Karpas-422 (cell line): ENCODE results near the gene NRP2. TPM values are rescaled to one million over a fixed set of nuclear protein-coding genes. Genes with fewer than 3 reads are reported as not detected.

Experiments used
- DNase-seq: peaks from one replicate; pipeline ENCODE4 v3.0.0-alpha.2; 2015
- H2AFZ ChIP-seq: fragments of 200-600 bp; sonication (generic); 2 replicates; pipeline ENCODE4 v1.6.1; 2014; ENCODE audit warnings: antibody characterized with exemption, low read length, mixed read lengths
- H3K27ac ChIP-seq: fragments of 200-600 bp; sonication (generic); 2 replicates; pipeline ENCODE4 v1.5.1; 2014; ENCODE audit warnings: mild to moderate bottlenecking, low read length, moderate library complexity
- H3K27me3 ChIP-seq: fragments of 200-600 bp; sonication (generic); 2 replicates; pipeline ENCODE4 v1.6.1; 2014; ENCODE audit warnings: low read length, mixed read lengths
- H3K36me3 ChIP-seq: fragments of 200-600 bp; sonication (generic); 2 replicates; pipeline ENCODE4 v1.6.1; 2014; ENCODE audit warnings: low read length, mixed read lengths; ENCODE audit not compliant: insufficient read depth
- H3K4me1 ChIP-seq: fragments of 200-600 bp; sonication (generic); 2 replicates; pipeline ENCODE4 v1.6.1; 2014; ENCODE audit warnings: mild to moderate bottlenecking, low read length, mixed read lengths
- H3K4me2 ChIP-seq: fragments of 200-600 bp; sonication (generic); 2 replicates; pipeline ENCODE4 v1.6.1; 2014; ENCODE audit warnings: low read length, low read depth, mild to moderate bottlenecking; ENCODE audit not compliant: poor library complexity, severe bottlenecking
- H3K4me3 ChIP-seq: fragments of 200-600 bp; sonication (generic); 2 replicates; pipeline ENCODE4 v1.5.1; 2014; ENCODE audit warnings: mild to moderate bottlenecking, antibody characterized with exemption, low read length, mixed read lengths
- H3K79me2 ChIP-seq: fragments of 200-600 bp; sonication (generic); 2 replicates; pipeline ENCODE4 v1.6.1; 2014; ENCODE audit warnings: mild to moderate bottlenecking, low read length, mixed read lengths
- H3K9ac ChIP-seq: fragments of 200-600 bp; sonication (generic); 2 replicates; pipeline ENCODE4 v1.6.0; 2014; ENCODE audit warnings: low read length
- H3K9me2 ChIP-seq: fragments of 200-600 bp; sonication (generic), shearing (Covaris generic); replicated peaks from 2 replicates; pipeline ENCODE4 v1.6.0; 2014; ENCODE audit warnings: mild to moderate bottlenecking, low read length, moderate library complexity; ENCODE audit not compliant: insufficient read depth
- H3K9me3 ChIP-seq: fragments of 300-700, 200-600 bp; sonication (generic); 2 replicates; pipeline ENCODE4 v1.6.1; 2014; ENCODE audit warnings: low read length, mixed read lengths
- H4K20me1 ChIP-seq: fragments of 200-600 bp; sonication (generic); 2 replicates; pipeline ENCODE4 v1.6.1; 2014; ENCODE audit warnings: mild to moderate bottlenecking, antibody characterized with exemption, low read length, low read depth; ENCODE audit not compliant: insufficient read depth
- total RNA-seq: library from RNA; depleted of rRNA; stranded (reverse); fragments of >200 nt; shearing (Covaris generic); gene quantifications from 2 replicates; pipeline ENCODE4 v1.2.3, GENCODE V29; 2014; ENCODE audit warnings: low replicate concordance

Gene NRP2
- total RNA-seq, 1 experiment from 2014 or later, result 4.4 TPM

GRCh38 chr2:205662206-205662965 lies 19.9 kb upstream of the NRP2 start:
- Histone ChIP-seq H3K79me2 (no peaks in the 10 kb centered on the region), H3K9ac (no peak overlapping the region), H3K27ac (no peak overlapping the region), H3K27me3 (no peaks in the 10 kb centered on the region), H3K9me3 (no peaks in the 10 kb centered on the region), H3K4me3 (no peak overlapping the region), H4K20me1 (no peaks in the 10 kb centered on the region), H3K9me2 (no peaks in the 10 kb centered on the region), H3K4me2 (no peak overlapping the region), H2AFZ (no peak overlapping the region), H3K36me3 (no peaks in the 10 kb centered on the region), H3K4me1 (peaks cover 27% of the 10 kb centered on the region)
- DNase-seq, result no peak

GRCh38 chr2:205665791-205666190 lies 16.5 kb upstream of the NRP2 start:
- H3K9me2 ChIP-seq, result no peaks in the 10 kb centered on the region
- H3K79me2 ChIP-seq, result no peaks in the 10 kb centered on the region
- H3K9ac ChIP-seq, result no peak overlapping the region
- H3K27ac ChIP-seq, result no peak overlapping the region
- H4K20me1 ChIP-seq, result no peaks in the 10 kb centered on the region
- H3K36me3 ChIP-seq, result no peaks in the 10 kb centered on the region
- H3K4me3 ChIP-seq, result no peak overlapping the region
- no peak overlapping the region for H3K4me2 ChIP-seq
- H3K27me3 ChIP-seq, result no peaks in the 10 kb centered on the region
- H2AFZ ChIP-seq, result no peak overlapping the region
- DNase-seq, result no peak
- H3K4me1 ChIP-seq, result peaks cover 18% of the 10 kb centered on the region
- H3K9me3 ChIP-seq, result no peaks in the 10 kb centered on the region

- Histone ChIP-seq H3K4me2 (no peak overlapping the region), H3K4me3 (no peak overlapping the region), H3K27ac (no peak overlapping the region), H4K20me1 (no peaks in the 10 kb centered on the region), H3K4me1 (peaks cover 3% of the 10 kb centered on the region), H3K9me2 (no peaks in the 10 kb centered on the region), H3K9me3 (no peaks in the 10 kb centered on the region), H3K79me2 (no peaks in the 10 kb centered on the region), H3K27me3 (no peaks in the 10 kb centered on the region), H2AFZ (no peak overlapping the region), H3K36me3 (no peaks in the 10 kb centered on the region), H3K9ac (no peak overlapping the region)
- DNase-seq, result no peak
Measured at GRCh38 chr2:205670292-205670691, 12.0 kb upstream of the NRP2 start.

GRCh38 chr2:205673312-205673711 lies 9.0 kb upstream of the NRP2 start:
- Histone ChIP-seq H3K4me1 (peaks cover 10% of the 10 kb centered on the region), H3K4me3 (no peak overlapping the region), H3K79me2 (no peaks in the 10 kb centered on the region), H3K27me3 (no peaks in the 10 kb centered on the region), H4K20me1 (no peaks in the 10 kb centered on the region), H3K36me3 (no peaks in the 10 kb centered on the region), H2AFZ (no peak overlapping the region), H3K9ac (no peak overlapping the region), H3K9me2 (no peaks in the 10 kb centered on the region), H3K9me3 (no peaks in the 10 kb centered on the region), H3K27ac (no peak overlapping the region), H3K4me2 (no peak overlapping the region)
- DNase-seq, result no peak

GRCh38 chr2:205675861-205676516 lies 6.3 kb upstream of the NRP2 start:
- no peaks in the 10 kb centered on the region for H3K9me2 ChIP-seq
- H3K36me3 ChIP-seq, result no peaks in the 10 kb centered on the region
- H3K9me3 ChIP-seq, result no peaks in the 10 kb centered on the region
- H2AFZ ChIP-seq, result no peak overlapping the region
- no peaks in the 10 kb centered on the region for H4K20me1 ChIP-seq
- no peak overlapping the region for H3K27ac ChIP-seq
- DNase-seq, result peak; percentile 76
- H3K79me2 ChIP-seq, result no peaks in the 10 kb centered on the region
- H3K9ac ChIP-seq, result no peak overlapping the region
- H3K4me2 ChIP-seq, result no peak overlapping the region
- peaks cover 26% of the 10 kb centered on the region for H3K4me1 ChIP-seq
- no peak overlapping the region for H3K4me3 ChIP-seq
- no peaks in the 10 kb centered on the region for H3K27me3 ChIP-seq

GRCh38 chr2:205678541-205679142 lies 3.7 kb upstream of the NRP2 start:
- Histone ChIP-seq H3K9me3 (no peaks in the 10 kb centered on the region), H3K27me3 (no peaks in the 10 kb centered on the region), H3K9ac (no peak overlapping the region), H2AFZ (no peak overlapping the region), H3K36me3 (no peaks in the 10 kb centered on the region), H3K9me2 (no peaks in the 10 kb centered on the region), H4K20me1 (no peaks in the 10 kb centered on the region), H3K4me3 (no peak overlapping the region), H3K4me1 (peaks cover 48% of the 10 kb centered on the region), H3K4me2 (no peak overlapping the region), H3K79me2 (no peaks in the 10 kb centered on the region), H3K27ac (no peak overlapping the region)
- no peak for DNase-seq

GRCh38 chr2:205679410-205680009 lies 2.8 kb upstream of the NRP2 start:
- Histone ChIP-seq H2AFZ (no peak overlapping the region), H3K4me2 (no peak overlapping the region), H3K79me2 (no peaks in the 10 kb centered on the region), H3K4me3 (no peak overlapping the region), H3K27ac (no peak overlapping the region), H4K20me1 (no peaks in the 10 kb centered on the region), H3K9me3 (no peaks in the 10 kb centered on the region), H3K27me3 (no peaks in the 10 kb centered on the region), H3K4me1 (peaks cover 50% of the 10 kb centered on the region), H3K9ac (no peak overlapping the region), H3K9me2 (no peaks in the 10 kb centered on the region), H3K36me3 (no peaks in the 10 kb centered on the region)
- DNase-seq, result no peak

GRCh38 chr2:205680067-205680466 lies 2.2 kb upstream of the NRP2 start:
- Histone ChIP-seq H4K20me1 (no peaks in the 10 kb centered on the region), H3K9ac (0 out of 2 replicates have a peak overlapping the region, but pooled peaks have one; percentile 12), H3K4me1 (peaks cover 49% of the 10 kb centered on the region), H3K27me3 (no peaks in the 10 kb centered on the region), H3K4me2 (no peak overlapping the region), H3K79me2 (no peaks in the 10 kb centered on the region), H3K36me3 (no peaks in the 10 kb centered on the region), H3K27ac (no peak overlapping the region), H3K9me3 (no peaks in the 10 kb centered on the region), H3K4me3 (no peak overlapping the region), H3K9me2 (no peaks in the 10 kb centered on the region), H2AFZ (no peak overlapping the region)
- peak; percentile 95 for DNase-seq
